GM19468 (cell line): ENCODE results near the gene PRUNE2.
A peak's percentile ranks its signal among the peaks of the same experiment; 100 is the strongest.
"Not testable (repeated sequence)": the region's sequence is repeated elsewhere in the genome, so short reads cannot be mapped to it uniquely, and the experiment has no call there.

Source experiments
- ATAC-seq: cut with Tn5 transposase; IDR thresholded peaks from one replicate; pipeline ENCODE4 v1.9.1; 2021; ENCODE audit warnings: mild to moderate bottlenecking, moderate library complexity, moderate number of reproducible peaks; ENCODE audit not compliant: unreplicated experiment; ENCODE audit errors: extremely low read depth

PRUNE2 gene

GRCh38 chr9:76613974-76614373 is 291.9 kb downstream of the PRUNE2 start:
- ATAC-seq, result no peak

GRCh38 chr9:76613150-76613781 is 292.6 kb downstream of the PRUNE2 start:
- ATAC-seq, result no peak

GRCh38 chr9:76610011-76610352 is 295.9 kb downstream of the PRUNE2 start:
- ATAC-seq, result no peak

- ATAC-seq, result no peak
Observed at GRCh38 chr9:76609285-76610010, 296.5 kb downstream of the PRUNE2 start.

- ATAC-seq, result no peak
Observed at GRCh38 chr9:76608575-76609273, 297.2 kb downstream of the PRUNE2 start.

GRCh38 chr9:76607730-76608436 is 298.0 kb downstream of the PRUNE2 start:
- no peak for ATAC-seq

- ATAC-seq, result peak; percentile 75
Observed at GRCh38 chr9:76605321-76605900, 300.5 kb downstream of the PRUNE2 start.

- ATAC-seq, result no peak
Observed at GRCh38 chr9:76603931-76604570, 301.9 kb downstream of the PRUNE2 start.

- ATAC-seq, result no peak
Observed at GRCh38 chr9:76603448-76603895, 302.4 kb downstream of the PRUNE2 start.

GRCh38 chr9:76602199-76602598 is 303.7 kb downstream of the PRUNE2 start:
- no peak for ATAC-seq

- no peak for ATAC-seq
Observed at GRCh38 chr9:76600007-76600615, 305.8 kb downstream of the PRUNE2 start.

GRCh38 chr9:76598981-76599380 is 306.9 kb downstream of the PRUNE2 start:
- ATAC-seq, result no peak

GRCh38 chr9:76595645-76596044 is 310.3 kb downstream of the PRUNE2 start:
- no peak for ATAC-seq

GRCh38 chr9:76594764-76595424 is 311.0 kb downstream of the PRUNE2 start:
- no peak for ATAC-seq

GRCh38 chr9:76593961-76594735 is 311.8 kb downstream of the PRUNE2 start:
- not testable (repeated sequence) for ATAC-seq

GRCh38 chr9:76592974-76593347 is 313.0 kb downstream of the PRUNE2 start:
- ATAC-seq, result no peak

- no peak for ATAC-seq
Observed at GRCh38 chr9:76592091-76592973, 313.6 kb downstream of the PRUNE2 start.
